GM12865 (cell line): ENCODE data around the gene RCE1.
A peak's percentile ranks its signal among the peaks of the same experiment; 100 is the strongest.

Experiments used
- DNase-seq: peaks from one replicate; pipeline ENCODE4 v3.0.0; 2010; ENCODE audit warnings: low read depth
- H3K4me3 ChIP-seq: 2 replicates; pipeline ENCODE4 v1.5.1; 2011; ENCODE audit warnings: mild to moderate bottlenecking, low read depth, low read length, control low read depth
- TF ChIP-seq, protein P1 (sequence below): IDR thresholded peaks from 2 replicates; pipeline ENCODE4 v1.5.1; 2011; ENCODE audit warnings: low read length, control low read depth, low read depth, inconsistent platforms; ENCODE audit not compliant: insufficient read depth; ENCODE audit errors: missing control alignments

Gene RCE1

DNA sequence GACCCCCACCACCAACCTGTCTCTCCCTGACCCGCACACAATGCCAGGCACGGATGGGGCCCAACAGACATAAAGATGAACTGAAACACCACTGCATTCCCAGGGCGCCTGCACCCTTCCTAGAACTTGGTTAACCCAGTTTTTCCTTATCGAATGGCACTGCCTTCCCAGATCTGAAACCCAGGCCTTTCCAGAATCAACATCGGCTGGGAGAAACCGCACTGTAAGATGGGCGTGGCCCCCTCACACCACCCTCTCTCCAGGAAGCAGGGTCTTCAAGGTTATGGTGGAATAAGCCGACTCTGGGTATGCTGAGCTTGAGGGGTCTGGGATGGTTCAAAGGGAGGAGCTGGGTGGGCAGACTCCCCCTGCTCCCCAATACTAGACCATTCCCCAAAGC is 36.8 kb downstream of the RCE1 start:
- TF ChIP-seq, protein P1, sequence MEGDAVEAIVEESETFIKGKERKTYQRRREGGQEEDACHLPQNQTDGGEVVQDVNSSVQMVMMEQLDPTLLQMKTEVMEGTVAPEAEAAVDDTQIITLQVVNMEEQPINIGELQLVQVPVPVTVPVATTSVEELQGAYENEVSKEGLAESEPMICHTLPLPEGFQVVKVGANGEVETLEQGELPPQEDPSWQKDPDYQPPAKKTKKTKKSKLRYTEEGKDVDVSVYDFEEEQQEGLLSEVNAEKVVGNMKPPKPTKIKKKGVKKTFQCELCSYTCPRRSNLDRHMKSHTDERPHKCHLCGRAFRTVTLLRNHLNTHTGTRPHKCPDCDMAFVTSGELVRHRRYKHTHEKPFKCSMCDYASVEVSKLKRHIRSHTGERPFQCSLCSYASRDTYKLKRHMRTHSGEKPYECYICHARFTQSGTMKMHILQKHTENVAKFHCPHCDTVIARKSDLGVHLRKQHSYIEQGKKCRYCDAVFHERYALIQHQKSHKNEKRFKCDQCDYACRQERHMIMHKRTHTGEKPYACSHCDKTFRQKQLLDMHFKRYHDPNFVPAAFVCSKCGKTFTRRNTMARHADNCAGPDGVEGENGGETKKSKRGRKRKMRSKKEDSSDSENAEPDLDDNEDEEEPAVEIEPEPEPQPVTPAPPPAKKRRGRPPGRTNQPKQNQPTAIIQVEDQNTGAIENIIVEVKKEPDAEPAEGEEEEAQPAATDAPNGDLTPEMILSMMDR: no peak
- DNase-seq: no peak
- H3K4me3 ChIP-seq: no peak overlapping the region

GRCh38 chr11:66880496-66881450 is 37.5 kb downstream of the RCE1 start:
- DNase-seq: no peak
- no peak overlapping the region for H3K4me3 ChIP-seq
- TF ChIP-seq, protein P1: no peak

- TF ChIP-seq, protein P1: no peak
- no peak overlapping the region for H3K4me3 ChIP-seq
- DNase-seq: no peak
Observed at GRCh38 chr11:66881451-66881835, 38.2 kb downstream of the RCE1 start.

- TF ChIP-seq, protein P1: no peak
- H3K4me3 ChIP-seq: no peak overlapping the region
- no peak for DNase-seq
Observed at GRCh38 chr11:66881927-66882452, 38.7 kb downstream of the RCE1 start.

DNA sequence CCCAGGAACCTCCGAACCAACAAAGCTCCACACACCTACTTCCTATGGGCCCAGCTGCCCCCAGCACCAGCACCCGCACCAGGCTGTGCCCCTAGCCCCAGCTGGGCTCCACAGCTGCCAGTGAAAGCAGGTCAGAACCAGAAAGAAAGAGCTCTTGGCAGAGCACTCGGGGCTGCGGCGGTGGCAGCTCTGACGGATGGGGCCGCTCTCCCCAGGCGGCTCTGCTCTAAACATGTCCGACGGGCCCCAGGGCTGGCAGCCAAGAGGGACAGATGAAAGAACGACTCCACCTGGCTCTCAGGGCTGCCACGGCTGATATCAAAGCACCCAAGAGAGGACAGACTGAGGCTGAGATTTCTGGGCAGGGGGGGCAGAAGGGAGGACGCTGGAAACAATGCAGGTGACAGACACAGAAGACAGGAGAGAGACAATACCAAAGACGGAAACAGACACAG is 39.3 kb downstream of the RCE1 start:
- TF ChIP-seq, protein P1: no peak
- DNase-seq: no peak
- H3K4me3 ChIP-seq: no peak overlapping the region

GRCh38 chr11:66883016-66883965 is 40.0 kb downstream of the RCE1 start:
- DNase-seq: peak; percentile 69
- TF ChIP-seq, protein P1: peak; percentile 82
- no peak overlapping the region for H3K4me3 ChIP-seq
